ENCODE measurements around the gene SPTBN5. TPM values are rescaled to one million over a fixed set of nuclear protein-coding genes. Genes with fewer than 3 reads are reported as not detected.

The SPTBN5 gene
- total and polyA plus RNA-seq, 8 donors = 0.32 to 11.4 (median 0.84) TPM

GRCh38 chr15:41939986-41940385 lies 46.1 kb upstream of the SPTBN5 start:
- Histone ChIP-seq H3K9me3 (no peaks in the 10 kb centered on the region), H3K4me3 (no peak overlapping the region), H3K27ac (no peak overlapping the region), H3K4me1 (peaks cover 0 to 6% (median 0%) of the 10 kb centered on the region in 3 donors), H3K36me3 (peaks cover 0 to 6% (median 0%) of the 10 kb centered on the region in 3 donors), H3K27me3 (no peaks in the 10 kb centered on the region)
- TF ChIP-seq CTCF (IDR thresholded peaks at IDR 0.05) = no peak
- ATAC-seq = no peak
- no peak for FAIRE-seq
- WGBS, 2 donors = 91% methylated on average over 9 of the region's 9 CpGs
- intact Hi-C loops (cut with DNase I) = no loop called here
- no peak for DNase-seq

DNA sequence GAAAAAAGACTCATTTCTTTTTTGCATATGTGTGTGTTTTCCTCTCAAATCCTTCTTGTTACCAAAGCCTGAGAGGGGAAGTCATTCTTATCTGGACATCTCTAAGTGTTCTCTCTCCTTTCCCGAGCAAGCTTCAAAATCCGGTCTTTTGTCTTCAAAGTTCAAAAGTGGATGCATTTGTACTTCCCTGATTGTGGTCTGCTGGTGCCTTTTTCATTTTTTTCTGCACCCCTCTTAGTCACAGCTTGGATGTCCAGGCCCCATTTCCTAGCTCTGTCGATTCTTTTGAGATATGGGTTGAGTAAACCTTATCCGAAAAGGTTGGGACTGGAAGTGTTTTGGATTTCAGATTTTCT lies 43.7 kb upstream of the SPTBN5 start:
- H3K9me3 ChIP-seq = no peaks in the 10 kb centered on the region
- no peak for ATAC-seq
- DNase-seq = no peak
- no peak overlapping the region for H3K4me3 ChIP-seq
- peaks cover 0 to 7% (median 0%) of the 10 kb centered on the region in 3 donors for H3K4me1 ChIP-seq
- 82 to 85% methylated on average over 4 of the region's 4 CpGs for WGBS, 2 donors
- no peak for FAIRE-seq
- H3K27me3 ChIP-seq = no peaks in the 10 kb centered on the region
- no peak for TF ChIP-seq CTCF (IDR thresholded peaks at IDR 0.05)
- H3K36me3 ChIP-seq = peaks cover 0 to 6% (median 0%) of the 10 kb centered on the region in 3 donors
- H3K27ac ChIP-seq = peak overlapping the region in 1 of 4 donors; percentile 43
- intact Hi-C loops (cut with DNase I) = no loop called here

DNA sequence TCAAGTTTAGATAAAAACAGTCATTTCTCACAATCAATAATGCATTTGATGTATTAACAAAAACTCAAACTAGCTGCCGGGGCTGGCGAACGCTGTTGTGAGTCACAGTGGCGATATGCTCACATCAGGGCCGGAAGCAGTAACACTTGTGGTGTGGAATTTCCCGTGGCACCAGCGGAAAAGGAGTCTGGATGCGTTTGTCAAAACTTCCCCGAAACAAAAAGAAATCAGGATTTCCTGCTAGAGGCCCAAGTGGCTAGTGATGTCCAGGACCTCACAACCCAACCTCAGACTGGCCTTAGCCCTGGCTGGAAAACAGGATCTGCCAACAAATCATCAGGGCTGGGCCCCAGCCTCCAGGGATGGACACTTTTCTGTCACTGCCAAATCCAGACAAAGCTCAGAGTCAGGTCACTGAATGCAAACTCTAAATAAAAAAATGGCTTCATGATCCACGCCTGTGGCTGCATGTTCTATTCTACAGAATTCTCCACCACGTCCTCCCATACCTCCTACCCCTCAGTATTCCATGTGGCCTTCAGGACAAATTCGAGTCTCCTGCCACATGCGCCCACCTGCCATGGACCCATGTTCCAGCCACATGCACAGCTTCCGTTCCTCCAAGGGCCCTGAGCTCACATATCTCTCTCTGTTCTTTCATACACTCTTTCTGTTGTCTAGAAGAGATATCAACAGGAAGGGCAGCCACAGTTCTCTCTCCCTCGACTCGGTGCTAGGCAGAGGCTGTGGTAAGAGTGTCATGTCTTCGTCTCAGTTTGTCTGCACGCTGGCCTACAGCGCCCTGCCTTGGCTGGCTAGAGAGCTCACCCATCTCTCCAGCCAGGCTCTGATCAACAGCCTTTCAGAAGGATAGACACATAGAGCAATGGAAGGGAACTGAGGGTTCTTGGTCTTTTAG lies 43.1 kb upstream of the SPTBN5 start:
- FAIRE-seq = no peak
- Histone ChIP-seq H3K4me1 (peaks cover 0 to 7% (median 0%) of the 10 kb centered on the region in 3 donors), H3K9me3 (no peaks in the 10 kb centered on the region), H3K36me3 (peaks cover 0 to 6% (median 0%) of the 10 kb centered on the region in 3 donors), H3K27ac (peak overlapping the region in 2 of 4 donors; percentile 23 to 43), H3K4me3 (no peak overlapping the region), H3K27me3 (no peaks in the 10 kb centered on the region)
- no peak for TF ChIP-seq CTCF (IDR thresholded peaks at IDR 0.05)
- intact Hi-C loops (cut with DNase I) = no loop called here
- 79% methylated on average over 19 of the region's 19 CpGs for WGBS, 2 donors
- ATAC-seq = peak in 3 of 4 donors; percentile 13 to 40 (median 36)
- DNase-seq = no peak

DNA sequence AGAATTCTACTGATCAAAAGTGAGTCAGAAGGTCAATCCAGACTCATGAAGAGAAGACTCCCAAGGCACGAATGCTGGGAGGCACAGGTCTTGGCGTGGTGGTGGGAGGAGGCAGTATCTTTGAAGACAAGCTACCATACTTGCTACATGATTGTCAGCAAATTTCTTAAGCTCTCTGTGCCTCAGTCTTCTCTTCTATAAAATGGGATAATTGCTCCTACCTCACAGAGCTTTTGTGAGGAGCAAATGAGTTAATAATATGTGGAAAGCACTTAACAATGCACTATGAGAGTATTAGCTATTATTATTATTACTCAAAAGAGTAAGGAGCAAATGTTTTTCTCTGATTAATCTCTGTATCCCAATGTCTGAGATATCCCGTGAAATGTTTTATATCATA lies 42.3 kb upstream of the SPTBN5 start:
- Histone ChIP-seq H3K4me3 (no peak overlapping the region), H3K36me3 (peaks cover 0 to 6% (median 0%) of the 10 kb centered on the region in 3 donors), H3K27me3 (no peaks in the 10 kb centered on the region), H3K27ac (no peak overlapping the region), H3K9me3 (no peaks in the 10 kb centered on the region), H3K4me1 (peaks cover 0 to 7% (median 0%) of the 10 kb centered on the region in 3 donors)
- no peak for DNase-seq
- TF ChIP-seq CTCF (IDR thresholded peaks at IDR 0.05) = no peak
- no peak for FAIRE-seq
- intact Hi-C loops (cut with DNase I) = no loop called here
- 92 to 97% methylated on average over 3 of the region's 3 CpGs for WGBS, 2 donors
- ATAC-seq = no peak

- no peaks in the 10 kb centered on the region for H3K9me3 ChIP-seq
- intact Hi-C loops (cut with DNase I) = no loop called here
- no peak for ATAC-seq
- H3K4me1 ChIP-seq = peaks cover 0 to 10% (median 0%) of the 10 kb centered on the region in 3 donors
- no peak overlapping the region for H3K4me3 ChIP-seq
- no peak for TF ChIP-seq CTCF (IDR thresholded peaks at IDR 0.05)
- 74 to 75% methylated on average over 5 of the region's 5 CpGs for WGBS, 2 donors
- no peaks in the 10 kb centered on the region for H3K27me3 ChIP-seq
- no peak overlapping the region for H3K27ac ChIP-seq
- no peak for DNase-seq
- peaks cover 0 to 6% (median 0%) of the 10 kb centered on the region in 3 donors for H3K36me3 ChIP-seq
- no peak for FAIRE-seq
These were observed 41.7 kb upstream of the SPTBN5 start for GRCh38 chr15:41935566-41936020.

All from pancreas (tissue), 10 donors.